K562 (cell line): ENCODE results near the gene TBX1. TPM values are rescaled to one million over a fixed set of nuclear protein-coding genes. Genes with fewer than 3 reads are reported as not detected.

ENCODE experiments used
- ATAC-seq: fragments of 200-7000 bp; cut with Tn5 transposase; 3 replicates; pipeline ENCODE4 v1.9.1; 2020; ENCODE audit warnings: moderate library complexity
- BruUV-seq: library from RNA; stranded (reverse); fragments of 400-500 nt; replicated peaks from 2 replicates; lab custom pipeline; 2021; lab: Mats Ljungman, UMichigan
- CTCF ChIA-PET: fragments of 300-600 bp; formaldehyde crosslinking; extraction: SDS; loops from one replicate; lab custom pipeline; 2021; ENCODE audit warnings: low intra/inter-chr PET ratio; lab: Yijun Ruan, JAX
- POLR2A ChIA-PET: fragments of 300-600, 350-650 bp; sonication (Branson Sonifier 250); formaldehyde crosslinking; extraction: SDS; loops from one replicate; lab custom pipeline; 2021; ENCODE audit warnings: antibody characterized with exemption, inconsistent platforms; lab: Yijun Ruan, JAX
- DNase-seq, 4 experiments: peaks; one replicate each; pipeline versions ENCODE4 v3.0.0 to v3.0.0-alpha.2; 2011 to 2018; ENCODE audit warnings: low spot score in 3 of 4, mixed read lengths in 3 of 4; ENCODE audit errors: extremely low read depth in 1 of 4
- FAIRE-seq: peaks from 2 replicates; lab custom pipeline; 2011; peaks lifted over from hg19 to GRCh38; lab: Jason Lieb, UNC
- H2AFZ ChIP-seq: 2 replicates; pipeline ENCODE4 v1.6.0; 2011; ENCODE audit warnings: low read depth, low read length, control low read depth, inconsistent platforms
- H3K27ac ChIP-seq: fragments of 200-600 bp; 3 replicates; pipeline ENCODE4 v1.8.0; 2011; ENCODE audit warnings: low read depth, mild to moderate bottlenecking, control low read depth, inconsistent platforms, low read length, moderate library complexity, mixed read lengths; ENCODE audit errors: extremely low read depth
- H3K27me3 ChIP-seq, 2 experiments: fragments of 300-600 bp in 1 of 2; 2 replicates in 1 of 2; 3 replicates in 1 of 2; pipeline versions ENCODE4 v1.6.0 to v1.8.0; 2011; ENCODE audit warnings: inconsistent platforms in 2 of 2, low read length in 2 of 2, mild to moderate bottlenecking in 1 of 2, mixed read lengths in 1 of 2, moderate library complexity in 1 of 2; ENCODE audit not compliant: control insufficient read depth in 2 of 2, insufficient read depth in 2 of 2
- H3K36me3 ChIP-seq: fragments of 300-600 bp; 3 replicates; pipeline ENCODE4 v1.8.0; 2011; ENCODE audit warnings: mild to moderate bottlenecking, low read length, inconsistent platforms; ENCODE audit not compliant: control insufficient read depth, insufficient read depth
- H3K4me1 ChIP-seq, 2 experiments: fragments of 200-600 bp in 1 of 2; replicated peaks in 1 of 2; 2 replicates in 1 of 2; 3 replicates in 1 of 2; pipeline versions ENCODE4 v1.5.1 to v1.8.0; 2011; ENCODE audit warnings: inconsistent platforms in 2 of 2, low read length in 2 of 2, mild to moderate bottlenecking in 1 of 2, mixed read lengths in 1 of 2, moderate library complexity in 1 of 2; ENCODE audit not compliant: control insufficient read depth in 2 of 2, insufficient read depth in 2 of 2
- H3K4me2 ChIP-seq: 2 replicates; pipeline ENCODE4 v1.6.1; 2011; ENCODE audit warnings: low read length, control low read depth, inconsistent platforms, mixed read lengths; ENCODE audit not compliant: insufficient read depth
- H3K4me3 ChIP-seq: fragments of 200-600 bp; sonication (generic), shearing (Covaris generic); 2 replicates; pipeline ENCODE4 v1.5.1; 2016; ENCODE audit warnings: control low read depth, inconsistent platforms
- H3K79me2 ChIP-seq: fragments of 200-600 bp; 3 replicates; pipeline ENCODE4 v1.8.0; 2011; ENCODE audit warnings: low read length, inconsistent platforms; ENCODE audit not compliant: control insufficient read depth, insufficient read depth
- H3K9ac ChIP-seq, 2 experiments: 2 replicates each; pipeline versions ENCODE4 v1.6.0 to v1.6.1; 2011; ENCODE audit warnings: low read depth in 2 of 2, low read length in 2 of 2, control low read depth in 1 of 2, inconsistent platforms in 1 of 2, mild to moderate bottlenecking in 1 of 2, mixed read lengths in 1 of 2; ENCODE audit not compliant: insufficient read depth in 1 of 2
- H3K9me1 ChIP-seq: one replicate; pipeline ENCODE4 v1.6.0; 2011; ENCODE audit warnings: inconsistent platforms, mild to moderate bottlenecking, low read length, moderate library complexity; ENCODE audit not compliant: control insufficient read depth, insufficient read depth
- H3K9me3 ChIP-seq: replicated peaks from 2 replicates; pipeline ENCODE4 v1.5.1; 2011; ENCODE audit warnings: low read depth, low read length, inconsistent platforms; ENCODE audit not compliant: control insufficient read depth, insufficient read depth
- H4K20me1 ChIP-seq: replicated peaks from 2 replicates; pipeline ENCODE4 v1.6.1; 2011; ENCODE audit warnings: low read length, inconsistent platforms, mixed read lengths; ENCODE audit not compliant: control insufficient read depth, insufficient read depth
- BDP1 ChIP-seq: IDR thresholded peaks from 3 replicates; pipeline ENCODE4 v1.6.1; 2011; ENCODE audit not compliant: insufficient read length, insufficient read depth
- EGR1 ChIP-seq: fragments of 450-650 bp; conservative IDR thresholded peaks from 2 replicates; pipeline ENCODE4 v1.6.1; 2017; ENCODE audit warnings: mild to moderate bottlenecking
- HNRNPH1 ChIP-seq: fragments of 200-400 bp; formaldehyde crosslinking; optimal IDR thresholded peaks from 2 replicates; pipeline ENCODE3; 2017; ENCODE audit warnings: low read depth, mild to moderate bottlenecking, low read length, moderate library complexity
- HNRNPUL1 ChIP-seq: fragments of 200-400 bp; formaldehyde crosslinking; IDR thresholded peaks from 2 replicates; pipeline ENCODE4 v1.6.1; 2017; ENCODE audit warnings: low read length
- KHSRP ChIP-seq: fragments of 450-650 bp; IDR thresholded peaks from 2 replicates; pipeline ENCODE4 v1.6.1; 2017
- POLR2G ChIP-seq: fragments of 200-400 bp; formaldehyde crosslinking; IDR thresholded peaks from 2 replicates; pipeline ENCODE4 v1.6.1; 2017; ENCODE audit warnings: low read depth, mild to moderate bottlenecking, antibody characterized with exemption, low read length, moderate library complexity
- SAP30 ChIP-seq: fragments of 200-600 bp; sonication (generic); IDR thresholded peaks from 2 replicates; pipeline ENCODE4 v1.6.1; 2012; ENCODE audit warnings: borderline replicate concordance, low read depth, mild to moderate bottlenecking, moderate library complexity, low read length, control low read depth, inconsistent platforms; ENCODE audit not compliant: insufficient read depth, poor library complexity, severe bottlenecking
- SETDB1 ChIP-seq: IDR thresholded peaks from one replicate; pipeline ENCODE4 v1.6.1; 2012; ENCODE audit warnings: low read length, control low read depth, inconsistent platforms
- SMARCE1 ChIP-seq: fragments of 450-650 bp; IDR thresholded peaks from 2 replicates; pipeline ENCODE4 v1.7.1; 2016; ENCODE audit warnings: mild to moderate bottlenecking
- ZBTB7A ChIP-seq: IDR thresholded peaks from 2 replicates; pipeline ENCODE4 v1.6.1; 2011; ENCODE audit warnings: low read depth, mild to moderate bottlenecking, low read length, moderate library complexity, borderline replicate concordance; ENCODE audit not compliant: control insufficient read depth
- WGBS: fragments of 100-300 bp; shearing (Covaris generic); methylation state at CpG from one replicate; pipeline ENCODE4 v1.1.6; 2016; ENCODE audit warnings: low coverage, mixed read lengths; ENCODE audit not compliant: insufficient coverage; ENCODE audit errors: missing lambda C conversion rate; 5-methylcytosine and 5-hydroxymethylcytosine counted together
- in situ Hi-C: fragments of 300-500 bp; cut with MboI; formaldehyde crosslinking; loops from 4 replicates; pipeline ENCODE4 v1.15.0; 2018; ENCODE audit warnings: inconsistent platforms, mixed read lengths
- intact Hi-C: fragments of 100-400 bp; cut with micrococcal nuclease; formaldehyde crosslinking; loops from 2 replicates; pipeline ENCODE4 v1.14.2; 2022
- polyA plus RNA-seq, 8 experiments: library from polyadenylated mRNA; depleted of rRNA in 4 of 8; stranded (reverse) in 5 of 8; unstranded in 3 of 8; fragments of >200 nt; fragmentation: Nextera tagmentation in 2 of 8; fragmentation: Illumina TruSeq in 1 of 8; extraction: Ambion mirVana in 2 of 8; extraction: Trizol in 1 of 8; gene quantifications; 2 replicates each; pipeline versions ENCODE4 v1.2.1 to v1.2.3, GENCODE V29; 2011 to 2014; ENCODE audit warnings: inconsistent platforms in 1 of 8, missing spikeins in 1 of 8
- total RNA-seq, 7 experiments: library from RNA; depleted of rRNA in 6 of 7; stranded (reverse); fragments of >200 nt in 6 of 7; fragmentation: Illumina TruSeq in 2 of 7; extraction: Trizol in 2 of 7; gene quantifications; 2 replicates each; pipeline versions ENCODE4 v1.2.1 to v1.2.3, GENCODE V29; 2011 to 2021; ENCODE audit warnings: low replicate concordance in 1 of 7
- TF ChIP-seq, protein P1 (sequence below): fragments of 450-650 bp; IDR thresholded peaks from 2 replicates; pipeline ENCODE4 v1.7.1; 2018; ENCODE audit warnings: mild to moderate bottlenecking, low read depth; ENCODE audit not compliant: partially characterized antibody
- TF ChIP-seq, protein P2 (sequence below), 2 experiments: fragments of 450-650 bp in 1 of 2; sonication (generic) in 1 of 2; formaldehyde crosslinking in 1 of 2; IDR thresholded peaks in 1 of 2; conservative IDR thresholded peaks in 1 of 2; 2 replicates each; pipeline versions ENCODE4 v1.6.1 to v1.8.1; 2016 to 2023; ENCODE audit warnings: mild to moderate bottlenecking in 2 of 2, moderate library complexity in 2 of 2, inconsistent platforms in 1 of 2, missing genetic modification reagents in 1 of 2
- TF ChIP-seq, protein P3 (sequence below): fragments of 250-450 bp; sonication (Bioruptor Pico); IDR thresholded peaks from 2 replicates; pipeline ENCODE4 v1.9.0; 2021; ENCODE audit warnings: mild to moderate bottlenecking, inconsistent platforms

Gene TBX1
- total and polyA plus RNA-seq, 9 of the 15 experiments (the other 6 are each of a cell fraction or from before 2014, with no cell fraction given): 0.07 to 35.0 (median 3.9) TPM

DNA sequence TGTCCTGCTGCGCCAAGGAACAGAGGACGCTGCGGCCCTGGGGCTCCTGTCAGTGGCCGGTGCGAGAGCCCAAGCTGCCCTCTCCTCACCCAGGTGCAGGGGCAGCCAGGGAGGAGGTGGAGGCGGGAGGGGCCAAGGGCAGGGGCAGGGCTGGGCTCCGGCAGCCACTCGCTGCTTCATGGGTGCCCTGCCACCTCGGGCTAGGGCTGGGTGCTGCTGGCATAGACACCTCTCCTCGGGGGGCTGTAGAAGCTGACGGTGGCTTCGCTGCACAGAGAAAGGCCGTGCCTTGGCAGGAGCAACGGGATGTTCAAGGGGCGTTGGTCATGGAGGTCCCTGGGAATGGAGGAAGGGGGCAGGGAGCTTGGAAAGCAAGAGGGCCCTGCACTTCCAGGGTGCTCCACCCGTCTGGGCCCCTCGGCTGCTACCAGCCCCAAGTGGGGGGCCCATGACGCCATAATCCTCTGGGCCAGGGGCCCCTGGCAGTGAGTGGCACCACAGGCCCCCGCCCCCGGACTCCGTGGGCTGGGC lies 1.6 kb upstream of the TBX1 start:
- ChIA-PET CTCF (interaction anchor here (0.6 to 1.5 kb wide), 3 partner anchors 11 to 731 kb away, joined by 3 to 4 read pairs (median 4); no protein-coding TSS in a partner anchor), POLR2A (interaction anchor here (0.8 to 1.1 kb wide), 5 partner anchors 8 to 173 kb away, joined by 3 to 6 read pairs (median 3); no protein-coding TSS in a partner anchor)
- peak overlapping the region in 1 of 2 experiments; percentile 10; a peak in 1 of 4 replicates for H3K9ac ChIP-seq
- in situ Hi-C loops: no loop called here
- peaks cover 37% of the 10 kb centered on the region for H4K20me1 ChIP-seq
- no peak for DNase-seq
- peaks cover 36 to 55% of the 10 kb centered on the region in 2 experiments; a peak in 4 of 5 replicates for H3K27me3 ChIP-seq
- H3K9me3 ChIP-seq: no peaks in the 10 kb centered on the region
- no peak overlapping the region for H3K4me3 ChIP-seq
- peaks cover 9% of the 10 kb centered on the region for H3K9me1 ChIP-seq
- no peaks in the 10 kb centered on the region for H3K36me3 ChIP-seq
- no peak overlapping the region for H3K4me2 ChIP-seq
- no peak for ATAC-seq
- H3K27ac ChIP-seq: no peak overlapping the region
- 43% methylated on average over 21 of the region's 21 CpGs for WGBS
- no peak for FAIRE-seq
- H3K4me1 ChIP-seq: peaks cover 24 to 97% of the 10 kb centered on the region in 2 experiments; a peak in 4 of 5 replicates
- H2AFZ ChIP-seq: no peak overlapping the region
- intact Hi-C loops: loop anchor here (5.0 kb wide), 1 partner anchor 133 kb away; no protein-coding TSS in a partner anchor
- H3K79me2 ChIP-seq: peaks cover 25% of the 10 kb centered on the region
- no TSS peak for BruUV-seq
- TF ChIP-seq POLR2G: 0 out of 2 replicates have a peak, but pooled peaks have one; percentile 16
- TF ChIP-seq, protein P1, sequence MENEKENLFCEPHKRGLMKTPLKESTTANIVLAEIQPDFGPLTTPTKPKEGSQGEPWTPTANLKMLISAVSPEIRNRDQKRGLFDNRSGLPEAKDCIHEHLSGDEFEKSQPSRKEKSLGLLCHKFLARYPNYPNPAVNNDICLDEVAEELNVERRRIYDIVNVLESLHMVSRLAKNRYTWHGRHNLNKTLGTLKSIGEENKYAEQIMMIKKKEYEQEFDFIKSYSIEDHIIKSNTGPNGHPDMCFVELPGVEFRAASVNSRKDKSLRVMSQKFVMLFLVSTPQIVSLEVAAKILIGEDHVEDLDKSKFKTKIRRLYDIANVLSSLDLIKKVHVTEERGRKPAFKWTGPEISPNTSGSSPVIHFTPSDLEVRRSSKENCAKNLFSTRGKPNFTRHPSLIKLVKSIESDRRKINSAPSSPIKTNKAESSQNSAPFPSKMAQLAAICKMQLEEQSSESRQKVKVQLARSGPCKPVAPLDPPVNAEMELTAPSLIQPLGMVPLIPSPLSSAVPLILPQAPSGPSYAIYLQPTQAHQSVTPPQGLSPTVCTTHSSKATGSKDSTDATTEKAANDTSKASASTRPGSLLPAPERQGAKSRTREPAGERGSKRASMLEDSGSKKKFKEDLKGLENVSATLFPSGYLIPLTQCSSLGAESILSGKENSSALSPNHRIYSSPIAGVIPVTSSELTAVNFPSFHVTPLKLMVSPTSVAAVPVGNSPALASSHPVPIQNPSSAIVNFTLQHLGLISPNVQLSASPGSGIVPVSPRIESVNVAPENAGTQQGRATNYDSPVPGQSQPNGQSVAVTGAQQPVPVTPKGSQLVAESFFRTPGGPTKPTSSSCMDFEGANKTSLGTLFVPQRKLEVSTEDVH: no peak
- TF ChIP-seq BDP1: no peak
- TF ChIP-seq EGR1: 0 out of 2 replicates have a peak, but pooled peaks have one; percentile 25
- TF ChIP-seq ZBTB7A: 0 out of 2 replicates have a peak, but pooled peaks have one; percentile 3
- TF ChIP-seq HNRNPUL1: no peak
- TF ChIP-seq, protein P2, sequence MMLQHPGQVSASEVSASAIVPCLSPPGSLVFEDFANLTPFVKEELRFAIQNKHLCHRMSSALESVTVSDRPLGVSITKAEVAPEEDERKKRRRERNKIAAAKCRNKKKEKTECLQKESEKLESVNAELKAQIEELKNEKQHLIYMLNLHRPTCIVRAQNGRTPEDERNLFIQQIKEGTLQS (IDR thresholded peaks at IDR 0.05): no peak
- TF ChIP-seq, protein P2 (CRISPR knock-in tag; conservative IDR thresholded peaks at IDR 0.05): no peak
- TF ChIP-seq, protein P3, sequence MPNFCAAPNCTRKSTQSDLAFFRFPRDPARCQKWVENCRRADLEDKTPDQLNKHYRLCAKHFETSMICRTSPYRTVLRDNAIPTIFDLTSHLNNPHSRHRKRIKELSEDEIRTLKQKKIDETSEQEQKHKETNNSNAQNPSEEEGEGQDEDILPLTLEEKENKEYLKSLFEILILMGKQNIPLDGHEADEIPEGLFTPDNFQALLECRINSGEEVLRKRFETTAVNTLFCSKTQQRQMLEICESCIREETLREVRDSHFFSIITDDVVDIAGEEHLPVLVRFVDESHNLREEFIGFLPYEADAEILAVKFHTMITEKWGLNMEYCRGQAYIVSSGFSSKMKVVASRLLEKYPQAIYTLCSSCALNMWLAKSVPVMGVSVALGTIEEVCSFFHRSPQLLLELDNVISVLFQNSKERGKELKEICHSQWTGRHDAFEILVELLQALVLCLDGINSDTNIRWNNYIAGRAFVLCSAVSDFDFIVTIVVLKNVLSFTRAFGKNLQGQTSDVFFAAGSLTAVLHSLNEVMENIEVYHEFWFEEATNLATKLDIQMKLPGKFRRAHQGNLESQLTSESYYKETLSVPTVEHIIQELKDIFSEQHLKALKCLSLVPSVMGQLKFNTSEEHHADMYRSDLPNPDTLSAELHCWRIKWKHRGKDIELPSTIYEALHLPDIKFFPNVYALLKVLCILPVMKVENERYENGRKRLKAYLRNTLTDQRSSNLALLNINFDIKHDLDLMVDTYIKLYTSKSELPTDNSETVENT: peak; percentile 11; the same call in 1 of the 2 replicates
- no peak for TF ChIP-seq HNRNPH1
- no peak for TF ChIP-seq KHSRP
- TF ChIP-seq SAP30: no peak
- no peak for TF ChIP-seq SMARCE1
- peak; percentile 14 for TF ChIP-seq SETDB1
